ENCODE measurements around the gene NES.

DNA sequence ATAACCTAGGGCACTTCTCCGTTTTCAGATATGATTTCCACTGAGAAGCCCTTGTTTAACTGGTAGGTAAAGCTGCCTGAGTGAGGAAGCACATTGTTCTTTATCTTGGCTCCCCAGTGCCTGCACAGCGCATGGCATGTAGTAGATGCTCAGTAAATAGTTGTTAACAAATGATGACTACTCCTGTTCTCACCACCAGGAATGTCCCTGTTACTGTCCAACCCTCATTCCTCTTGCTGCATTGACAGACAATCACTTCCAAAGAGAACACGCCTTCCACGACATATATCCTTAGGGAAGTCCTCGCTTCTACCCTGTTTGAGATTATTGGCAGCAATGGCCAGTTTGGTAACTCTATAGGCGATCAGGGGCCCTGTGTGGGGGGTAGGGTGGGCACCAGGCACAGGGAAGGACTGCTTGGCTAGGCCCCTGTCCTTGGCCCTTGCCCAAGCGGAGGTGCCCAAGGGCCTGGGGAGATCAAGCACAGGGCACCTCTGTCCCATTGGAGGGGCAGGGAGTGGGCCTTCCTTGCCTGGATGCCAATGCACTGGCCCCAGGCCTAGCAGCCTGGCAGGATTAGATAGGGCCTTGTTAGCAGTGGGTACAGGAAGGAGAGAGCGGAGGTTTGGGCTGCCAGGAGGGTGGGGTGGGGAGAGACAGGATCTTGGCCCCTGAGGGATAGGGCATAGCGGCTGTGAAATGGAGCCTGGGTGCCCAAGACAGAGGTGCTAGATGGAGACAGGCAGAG lies 10.2 kb downstream of the NES start:
- TF ChIP-seq RAD21 (IDR thresholded peaks at IDR 0.05; ENCODE audit: low read depth) (no peak), TCF12 (IDR thresholded peaks at IDR 0.05; ENCODE audit: low read depth) (no peak), TAF1 (IDR thresholded peaks at IDR 0.05; ENCODE audit: low read depth) (no peak), CEBPB (IDR thresholded peaks at IDR 0.05) (no peak), EGR1 (IDR thresholded peaks at IDR 0.05) (no peak), CREB1 (IDR thresholded peaks at IDR 0.05; ENCODE audit: low read depth) (no peak), EP300 (IDR thresholded peaks at IDR 0.05; ENCODE audit: borderline replicate concordance) (no peak), YY1 (IDR thresholded peaks at IDR 0.05; ENCODE audit: low read depth) (no peak), FOXM1 (IDR thresholded peaks at IDR 0.05; ENCODE audit: borderline replicate concordance, low read depth) (no peak), NFIC (IDR thresholded peaks at IDR 0.05) (no peak)
- TF ChIP-seq, protein P1, sequence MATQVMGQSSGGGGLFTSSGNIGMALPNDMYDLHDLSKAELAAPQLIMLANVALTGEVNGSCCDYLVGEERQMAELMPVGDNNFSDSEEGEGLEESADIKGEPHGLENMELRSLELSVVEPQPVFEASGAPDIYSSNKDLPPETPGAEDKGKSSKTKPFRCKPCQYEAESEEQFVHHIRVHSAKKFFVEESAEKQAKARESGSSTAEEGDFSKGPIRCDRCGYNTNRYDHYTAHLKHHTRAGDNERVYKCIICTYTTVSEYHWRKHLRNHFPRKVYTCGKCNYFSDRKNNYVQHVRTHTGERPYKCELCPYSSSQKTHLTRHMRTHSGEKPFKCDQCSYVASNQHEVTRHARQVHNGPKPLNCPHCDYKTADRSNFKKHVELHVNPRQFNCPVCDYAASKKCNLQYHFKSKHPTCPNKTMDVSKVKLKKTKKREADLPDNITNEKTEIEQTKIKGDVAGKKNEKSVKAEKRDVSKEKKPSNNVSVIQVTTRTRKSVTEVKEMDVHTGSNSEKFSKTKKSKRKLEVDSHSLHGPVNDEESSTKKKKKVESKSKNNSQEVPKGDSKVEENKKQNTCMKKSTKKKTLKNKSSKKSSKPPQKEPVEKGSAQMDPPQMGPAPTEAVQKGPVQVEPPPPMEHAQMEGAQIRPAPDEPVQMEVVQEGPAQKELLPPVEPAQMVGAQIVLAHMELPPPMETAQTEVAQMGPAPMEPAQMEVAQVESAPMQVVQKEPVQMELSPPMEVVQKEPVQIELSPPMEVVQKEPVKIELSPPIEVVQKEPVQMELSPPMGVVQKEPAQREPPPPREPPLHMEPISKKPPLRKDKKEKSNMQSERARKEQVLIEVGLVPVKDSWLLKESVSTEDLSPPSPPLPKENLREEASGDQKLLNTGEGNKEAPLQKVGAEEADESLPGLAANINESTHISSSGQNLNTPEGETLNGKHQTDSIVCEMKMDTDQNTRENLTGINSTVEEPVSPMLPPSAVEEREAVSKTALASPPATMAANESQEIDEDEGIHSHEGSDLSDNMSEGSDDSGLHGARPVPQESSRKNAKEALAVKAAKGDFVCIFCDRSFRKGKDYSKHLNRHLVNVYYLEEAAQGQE (IDR thresholded peaks at IDR 0.05; ENCODE audit: low read depth), result no peak
- TF ChIP-seq, protein P2, sequence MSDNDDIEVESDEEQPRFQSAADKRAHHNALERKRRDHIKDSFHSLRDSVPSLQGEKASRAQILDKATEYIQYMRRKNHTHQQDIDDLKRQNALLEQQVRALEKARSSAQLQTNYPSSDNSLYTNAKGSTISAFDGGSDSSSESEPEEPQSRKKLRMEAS (IDR thresholded peaks at IDR 0.05), result no peak

All from Ishikawa (cell line).